HG03354 (cell line): ENCODE measurements around the gene UBR4.

Experiments used
- ATAC-seq: cut with Tn5 transposase; IDR thresholded peaks from one replicate; pipeline ENCODE4 v1.9.1; 2021; ENCODE audit warnings: mild to moderate bottlenecking; ENCODE audit not compliant: unreplicated experiment, poor library complexity, severe bottlenecking

The UBR4 gene

DNA sequence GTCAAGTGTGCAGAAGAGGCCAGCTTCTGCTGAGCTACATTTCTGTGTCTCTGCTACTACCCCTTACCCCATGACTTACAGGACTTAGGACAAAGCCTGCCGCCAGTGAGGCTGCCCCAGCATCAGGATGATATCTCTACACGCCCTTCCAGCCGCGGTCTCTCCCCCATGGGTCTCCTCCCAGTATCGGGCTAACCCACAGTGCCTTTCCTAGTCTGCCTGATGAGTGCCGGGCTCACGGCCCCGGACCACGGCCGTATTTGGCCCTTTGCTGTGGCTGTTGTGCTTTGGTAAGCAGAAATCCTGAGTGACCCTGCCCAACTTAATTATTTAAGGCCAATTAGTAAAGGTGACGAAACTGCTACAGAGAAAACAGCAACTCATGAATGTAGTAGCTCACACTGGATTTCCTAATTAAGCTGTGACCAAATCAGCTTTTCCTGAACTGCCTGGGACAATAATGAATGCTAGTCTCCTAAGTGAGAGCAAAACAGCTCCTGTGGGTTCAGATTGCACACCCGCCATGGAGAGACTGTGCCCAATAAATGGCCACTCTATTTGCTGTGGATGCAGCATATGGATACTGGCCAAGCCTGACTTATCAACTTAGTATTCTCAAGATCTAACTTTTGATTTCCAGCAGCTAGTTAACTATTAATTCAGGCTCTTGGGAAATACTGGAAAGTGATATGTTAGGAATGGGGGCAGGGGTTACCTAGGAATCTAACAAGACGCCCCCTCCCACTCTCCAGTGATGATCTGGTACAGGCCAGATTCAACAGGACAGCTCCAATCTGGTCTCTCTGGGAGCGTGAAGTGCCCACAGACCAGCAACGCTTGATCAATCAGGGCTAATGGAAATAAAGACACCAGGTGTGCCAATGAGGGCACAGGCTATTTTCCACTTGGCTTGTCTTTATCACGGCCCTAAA is 130.3 kb downstream of the UBR4 start:
- no peak for ATAC-seq

DNA sequence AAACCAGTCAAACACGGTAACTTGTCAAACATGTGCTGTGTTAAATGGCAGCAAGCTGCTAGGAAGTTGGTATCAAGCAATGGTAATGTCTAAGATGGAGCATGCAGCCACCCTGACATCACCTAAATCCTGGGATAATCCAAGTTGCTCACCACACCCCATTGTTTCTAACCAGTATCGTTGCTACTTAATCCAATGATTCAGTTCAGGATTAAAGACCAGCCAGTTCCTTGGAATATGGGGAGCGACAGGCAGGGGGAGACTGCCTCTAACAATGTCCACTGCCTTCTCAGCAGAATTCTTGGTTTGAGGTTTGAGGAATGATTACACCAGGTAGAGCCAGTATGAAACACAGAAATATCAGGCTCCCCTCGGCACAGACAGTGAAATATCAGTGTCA is 131.5 kb downstream of the UBR4 start:
- no peak for ATAC-seq

DNA sequence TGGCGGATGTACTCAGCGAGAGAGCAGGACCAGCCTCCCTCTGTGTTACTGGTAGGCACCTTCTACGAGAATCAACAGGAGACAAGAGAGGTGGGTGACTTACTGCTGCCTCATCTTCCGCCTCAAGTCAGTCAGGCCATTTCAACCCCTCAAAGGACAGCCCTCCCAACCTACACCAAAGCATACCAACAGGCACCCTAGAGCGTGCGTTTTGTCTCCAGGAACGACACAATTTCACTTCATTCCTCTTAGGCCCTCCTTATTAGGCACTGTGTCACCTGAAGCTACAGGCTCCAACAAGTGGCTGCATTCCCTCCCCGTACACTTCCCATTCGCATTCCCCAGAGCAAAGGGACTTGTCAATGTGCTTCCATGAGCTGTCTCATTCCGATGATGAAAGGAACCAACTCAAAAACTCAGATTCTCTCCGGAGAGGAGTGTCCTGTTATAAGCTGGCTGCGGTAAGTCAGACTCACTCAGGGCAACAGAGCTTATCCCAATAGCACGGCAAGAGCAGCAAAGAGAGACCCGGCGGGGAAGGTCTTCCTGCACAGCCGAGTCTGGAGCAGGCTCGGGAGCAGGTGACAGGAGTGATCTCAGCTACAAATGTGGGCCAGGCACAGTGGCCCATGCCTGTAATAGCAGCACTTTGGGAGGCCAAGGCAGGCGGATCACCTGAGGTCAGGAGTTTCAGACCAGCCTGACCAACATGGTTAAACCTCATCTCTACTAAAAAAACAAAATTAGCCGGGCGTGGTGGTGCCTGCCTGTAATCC is 133.0 kb downstream of the UBR4 start:
- no peak for ATAC-seq

DNA sequence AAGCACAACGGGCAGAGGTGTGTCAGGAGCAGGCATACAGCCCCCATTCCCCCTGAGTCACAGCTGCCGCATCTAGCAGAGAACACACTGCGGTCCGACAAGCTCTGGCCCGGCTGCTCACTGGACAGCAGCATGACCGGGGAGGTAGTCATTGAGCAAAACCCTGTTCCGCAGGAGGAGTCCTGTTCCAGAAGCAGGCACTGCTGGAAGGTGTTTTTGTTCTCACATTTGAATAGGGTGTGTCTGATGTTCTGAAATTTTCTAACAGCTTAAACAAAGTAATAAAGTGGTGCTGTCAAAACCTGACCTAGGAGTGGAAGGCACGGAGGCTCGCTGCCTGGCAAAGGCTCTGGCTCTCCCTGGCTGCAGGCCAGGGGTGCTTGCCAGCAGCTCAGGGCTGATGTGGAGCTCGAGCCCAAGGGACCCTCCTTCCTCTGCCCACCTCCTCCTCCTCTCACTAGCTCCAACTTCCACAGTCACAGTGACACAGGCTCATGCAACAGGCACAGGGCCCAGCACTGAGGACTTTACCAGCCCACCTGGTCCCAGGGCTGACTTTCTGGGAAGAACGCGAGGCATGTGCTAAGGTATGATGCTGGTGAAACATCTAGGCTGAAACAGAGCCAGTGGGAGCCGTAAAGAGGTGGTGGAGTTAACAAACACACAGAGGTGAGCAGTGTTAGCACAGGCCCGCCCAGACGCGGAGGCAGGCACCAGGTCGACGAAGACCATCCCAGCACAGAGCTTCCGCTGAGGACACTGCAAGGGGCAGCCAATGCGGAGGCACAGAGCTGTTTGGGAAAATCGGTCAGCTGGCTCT is 135.0 kb downstream of the UBR4 start:
- ATAC-seq = no peak

DNA sequence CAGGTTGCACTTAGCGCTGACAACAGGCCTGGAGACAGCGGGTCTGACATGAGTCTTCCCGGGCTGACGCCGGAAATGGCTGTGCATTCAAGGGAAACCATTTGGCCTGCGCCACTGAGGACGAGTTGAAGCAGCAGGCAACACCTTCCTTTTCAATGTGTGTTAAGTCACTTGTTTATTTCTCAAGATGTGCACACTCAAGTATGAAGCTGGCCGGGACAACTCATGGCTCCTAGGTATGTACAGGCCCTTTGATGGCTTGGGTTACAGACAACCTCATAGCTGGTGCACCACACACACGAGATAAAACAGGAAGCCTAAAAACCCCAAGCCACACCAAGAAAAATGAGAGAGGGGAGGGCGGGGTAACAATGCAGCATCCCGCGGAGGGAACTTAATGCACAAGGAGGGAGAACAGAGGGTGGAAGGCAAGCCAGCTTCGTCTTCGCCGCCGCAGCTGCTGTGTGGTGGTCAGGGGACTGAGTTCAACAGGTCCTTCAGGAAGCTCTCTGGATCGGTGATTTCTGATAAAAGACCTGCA is 135.6 kb downstream of the UBR4 start:
- no peak for ATAC-seq

DNA sequence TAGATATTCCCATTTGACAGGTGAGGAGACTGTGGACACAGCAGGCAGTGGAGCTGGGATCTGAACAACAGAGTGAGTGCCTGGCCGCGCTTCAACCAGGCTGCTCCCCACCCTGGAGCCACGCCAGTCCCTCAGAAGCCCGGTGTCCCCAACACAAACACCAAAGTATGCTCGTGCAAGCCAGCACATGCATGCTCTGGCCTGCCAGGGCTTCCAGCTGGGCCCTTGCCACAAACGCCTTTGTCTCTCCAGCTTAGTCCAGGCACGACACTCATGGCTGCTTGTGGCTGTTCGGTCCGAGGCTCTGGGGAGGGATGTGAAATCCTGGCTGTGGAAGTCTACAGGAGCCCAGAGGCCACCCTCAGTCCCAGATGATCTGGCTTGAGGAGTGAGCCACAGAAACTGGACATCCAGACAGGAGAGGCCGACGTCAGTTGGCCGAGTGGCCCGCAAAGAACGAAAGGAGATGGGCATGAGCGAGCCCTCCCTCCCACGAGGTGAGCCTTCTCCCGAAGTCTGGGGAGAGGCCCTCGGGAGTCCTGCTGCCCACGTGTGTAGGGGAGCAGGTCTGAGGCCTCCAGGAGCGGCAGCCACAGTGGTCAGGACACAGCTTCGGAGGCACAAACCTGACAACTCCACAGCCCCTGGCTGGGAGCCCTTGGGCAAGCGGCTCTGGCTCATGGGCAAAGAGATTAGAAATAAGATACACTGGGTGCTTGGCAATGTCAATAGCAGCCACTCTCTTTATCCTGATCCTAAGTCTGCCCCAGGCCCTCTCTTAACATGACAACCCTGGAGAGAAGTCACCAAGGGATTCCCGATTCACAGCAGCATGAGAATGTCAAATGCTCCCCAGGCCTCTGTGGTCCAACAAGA is 136.5 kb downstream of the UBR4 start:
- ATAC-seq = no peak

DNA sequence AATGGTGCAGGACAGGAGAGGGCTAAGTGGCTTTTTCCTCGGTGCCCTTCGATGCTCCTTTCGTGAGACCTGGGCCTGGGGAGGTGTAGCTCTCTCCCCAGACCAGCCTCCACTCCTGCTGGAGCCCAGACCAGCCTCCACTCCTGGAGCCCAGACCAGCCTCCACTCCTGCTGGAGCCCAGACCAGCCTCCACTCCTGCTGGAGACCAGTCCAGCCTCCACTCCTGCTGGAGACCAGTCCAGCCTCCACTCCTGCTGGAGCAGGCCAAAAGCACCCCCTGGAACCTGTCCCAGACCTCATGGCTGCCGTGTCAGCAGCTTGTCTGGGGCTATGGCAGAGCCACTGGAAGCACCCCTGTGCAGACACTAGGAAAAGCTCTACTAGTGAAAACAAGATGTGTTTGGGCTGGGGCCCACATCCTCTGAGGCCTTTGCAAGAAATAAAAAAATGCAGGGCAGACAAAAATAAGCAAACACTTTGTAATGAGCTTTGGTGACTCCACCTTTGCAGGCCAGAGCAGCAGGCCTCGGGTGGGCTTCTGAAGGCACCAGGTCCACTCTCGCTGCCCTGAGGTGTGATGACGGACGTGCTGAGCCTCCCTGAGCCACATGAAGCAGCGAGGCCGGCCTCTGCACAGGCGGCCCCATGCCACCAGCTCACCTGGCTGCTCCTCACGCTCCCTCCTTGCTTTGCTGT is 137.6 kb downstream of the UBR4 start:
- no peak for ATAC-seq

DNA sequence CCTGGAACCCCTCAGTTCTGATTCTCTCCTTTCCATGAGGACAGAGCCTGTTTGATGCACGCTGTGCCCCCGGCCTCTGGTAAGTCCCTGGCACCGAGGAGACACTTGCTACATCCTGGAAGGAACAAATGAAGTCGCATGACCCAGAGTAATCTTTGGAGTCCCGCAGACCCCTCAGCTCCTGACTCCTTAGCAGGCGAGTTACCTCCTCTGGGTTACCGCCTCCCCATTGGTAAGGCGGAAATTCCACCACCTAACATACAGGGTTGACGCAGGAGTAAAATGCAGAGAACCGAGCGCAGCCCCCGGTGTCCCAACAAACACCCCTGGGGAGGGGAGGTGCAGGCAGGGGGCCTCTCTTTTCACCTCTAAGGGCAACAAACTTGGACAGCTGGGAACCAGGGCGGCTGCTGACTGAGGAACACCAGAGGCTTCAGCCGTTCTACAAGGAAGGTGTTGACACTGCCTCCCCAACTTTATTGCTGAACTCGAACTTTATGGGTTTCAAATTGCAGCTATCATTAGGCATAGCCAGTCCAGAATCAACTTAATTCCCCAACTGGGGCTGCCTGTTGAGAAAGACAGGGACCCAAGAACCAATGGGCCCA is 138.3 kb downstream of the UBR4 start:
- no peak for ATAC-seq

DNA sequence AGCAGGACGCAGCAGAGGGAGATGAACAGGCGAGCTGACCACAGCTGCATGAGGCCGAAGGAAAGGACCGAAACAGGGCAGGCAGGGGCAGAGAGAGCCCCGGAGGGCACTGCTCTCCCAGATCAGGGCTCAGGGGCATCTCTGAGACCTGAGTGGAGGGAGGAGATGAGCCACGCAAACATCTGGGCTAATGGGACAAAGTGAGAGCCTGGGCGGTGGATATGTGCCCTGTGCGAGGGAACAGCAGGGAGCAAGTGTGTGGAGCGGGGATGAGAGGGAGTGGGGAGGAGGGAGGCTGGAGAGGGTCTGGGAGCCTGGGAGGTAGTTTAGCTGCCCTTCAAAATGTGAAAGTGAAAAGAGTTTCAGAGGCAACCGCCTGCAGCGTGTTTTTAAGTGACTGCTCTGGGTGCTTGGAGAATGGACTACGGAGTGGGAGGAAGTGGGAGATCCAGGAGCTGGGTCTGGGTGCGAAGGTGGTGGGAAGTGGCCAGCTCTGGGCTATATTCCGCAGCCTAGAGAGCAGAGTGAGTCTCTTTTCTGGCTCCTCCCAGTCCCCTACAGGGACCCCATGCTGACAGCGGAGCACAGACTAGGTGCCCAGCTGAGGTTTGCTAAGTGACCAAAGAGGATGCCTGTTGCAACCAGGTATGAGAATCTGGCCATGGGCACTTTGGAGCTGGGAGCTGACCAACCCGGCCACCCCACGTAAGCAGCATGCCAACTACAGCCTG is 139.0 kb downstream of the UBR4 start:
- no peak for ATAC-seq

DNA sequence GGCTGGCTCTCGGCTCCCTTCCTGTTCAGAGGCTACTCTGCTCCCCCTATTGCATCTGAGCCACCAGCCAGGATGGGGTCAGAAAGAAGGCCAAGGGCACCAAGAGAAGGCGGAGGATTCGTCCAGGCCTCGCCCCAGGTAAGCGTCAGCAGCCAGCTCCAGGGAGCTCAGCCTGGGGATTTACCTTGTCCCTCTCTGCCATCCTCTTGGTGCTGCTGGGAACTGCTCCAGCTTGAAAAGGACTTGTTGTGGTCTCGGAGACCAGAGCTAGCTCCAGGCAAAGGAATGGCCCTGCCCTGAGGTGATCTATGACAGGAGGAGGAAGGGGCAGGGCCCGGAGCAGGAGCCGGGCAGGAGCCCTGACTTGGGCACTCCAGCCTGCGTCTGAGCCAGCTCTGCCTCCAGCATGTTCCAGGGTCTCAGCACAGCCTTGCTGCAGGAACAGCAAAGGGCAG is 139.8 kb downstream of the UBR4 start:
- ATAC-seq = no peak

DNA sequence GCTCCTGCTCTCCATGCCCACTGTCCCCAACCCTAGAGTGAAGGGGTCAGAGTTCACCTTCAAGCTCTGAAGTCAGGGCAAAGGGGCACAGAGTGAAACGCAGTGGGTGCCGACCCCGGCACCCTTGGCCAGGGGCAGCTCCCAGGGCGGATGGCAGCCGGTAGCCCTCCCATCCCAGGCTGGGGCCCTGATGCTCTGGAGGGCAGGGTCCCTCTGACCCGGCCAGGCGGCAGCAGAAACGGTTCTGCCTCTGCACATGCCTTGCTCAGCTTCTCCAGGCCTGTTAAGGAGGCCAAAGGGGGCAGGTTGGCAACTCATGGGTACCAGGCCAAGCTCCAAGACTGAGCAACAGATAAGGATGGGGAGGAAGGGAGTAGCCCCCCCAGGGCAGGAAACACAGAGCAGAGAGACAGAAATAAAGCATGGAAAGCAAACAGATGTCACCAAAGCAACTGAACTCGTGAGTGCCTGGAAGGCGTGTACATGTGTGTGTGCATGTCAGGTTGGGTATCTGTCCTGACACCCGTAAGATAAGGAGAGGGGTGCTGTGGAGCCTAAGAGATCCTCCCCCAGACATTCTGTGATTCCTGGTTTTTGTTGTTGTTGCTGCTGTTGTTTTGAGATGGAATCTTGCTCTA is 141.3 kb downstream of the UBR4 start:
- ATAC-seq = no peak

DNA sequence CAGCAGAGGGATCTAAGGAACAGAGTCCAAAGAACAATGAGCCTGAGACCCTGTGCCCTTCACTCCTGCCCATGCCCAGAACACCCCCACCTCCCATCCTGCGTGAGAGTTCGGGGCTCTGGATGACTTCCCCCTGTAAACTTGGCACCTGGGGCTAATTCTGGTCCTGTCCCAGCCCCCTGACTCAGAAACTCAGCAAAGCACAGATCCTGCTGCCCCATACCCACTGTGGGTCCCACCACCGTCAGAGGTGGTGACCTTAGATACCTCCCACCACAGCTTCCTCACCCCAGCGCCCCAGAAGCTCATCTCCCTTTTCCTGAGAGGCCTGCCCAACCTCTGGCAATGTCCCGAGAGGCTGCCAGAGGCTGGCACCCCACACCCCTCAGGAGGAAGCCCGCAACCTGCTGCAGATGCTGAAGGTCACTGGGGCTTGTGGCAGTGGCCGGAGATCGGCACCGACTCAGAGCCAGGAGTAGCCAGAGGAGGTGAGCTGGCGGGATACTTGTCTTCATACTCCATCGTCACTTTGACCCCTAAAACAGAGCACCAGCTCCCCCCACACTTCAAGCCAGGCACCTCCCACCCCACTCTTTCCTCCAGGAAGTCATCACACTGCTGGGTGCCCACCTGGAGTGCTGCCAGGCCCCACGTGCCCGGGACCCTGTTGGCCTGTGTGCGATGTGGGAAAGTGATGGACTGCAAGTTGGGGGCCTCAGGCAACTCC is 142.0 kb downstream of the UBR4 start:
- no peak for ATAC-seq

DNA sequence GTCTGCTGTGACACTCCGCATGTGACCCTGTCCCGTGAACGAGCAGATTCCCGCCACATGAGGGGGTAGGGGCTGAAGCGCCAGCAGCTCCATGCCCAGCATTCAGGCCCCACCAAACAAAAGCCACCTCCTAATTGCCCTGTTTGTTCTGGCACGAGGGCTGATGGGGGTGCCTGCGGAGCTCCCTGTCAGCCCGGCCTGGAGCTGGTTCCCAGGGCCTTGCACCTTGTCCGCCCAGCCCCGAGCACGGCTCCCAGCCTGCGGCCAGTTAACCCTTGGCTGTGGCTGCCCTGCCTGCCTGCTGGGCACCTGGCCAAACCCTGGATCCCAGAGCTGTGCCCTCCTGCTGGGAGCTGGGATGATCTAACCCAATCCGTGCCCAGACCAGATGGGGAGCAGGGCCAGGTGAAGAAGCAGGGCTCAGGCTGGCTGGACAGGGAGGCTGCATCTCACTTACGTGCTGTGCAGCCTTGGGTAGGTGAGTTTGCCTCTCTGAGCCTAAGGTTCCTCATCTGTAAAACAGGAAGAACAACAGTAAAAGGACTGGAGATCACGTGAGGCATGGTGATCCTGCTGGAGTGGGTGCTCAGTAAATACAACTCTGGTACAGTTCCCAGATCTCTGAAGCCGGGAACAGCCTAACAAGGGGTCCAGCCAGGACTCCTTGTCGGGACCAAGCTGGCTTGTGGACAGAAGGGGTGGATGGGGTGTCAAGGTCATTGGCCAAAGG is 142.7 kb downstream of the UBR4 start:
- ATAC-seq = no peak

DNA sequence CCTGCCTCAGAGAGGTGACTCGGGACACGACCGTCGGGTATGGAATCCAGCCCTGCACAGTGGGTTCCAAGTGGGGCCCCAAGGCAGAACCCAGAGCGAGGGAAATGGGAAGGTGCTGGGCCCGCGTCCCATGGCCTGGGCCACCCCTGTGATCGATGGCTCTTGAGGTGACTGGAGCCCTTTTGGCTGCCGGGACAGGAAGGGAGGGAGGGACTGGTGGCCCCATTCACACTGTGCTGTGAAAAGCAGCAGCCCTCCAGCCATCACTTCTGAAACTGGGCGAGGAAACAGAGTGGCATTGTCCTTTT is 143.2 kb downstream of the UBR4 start:
- no peak for ATAC-seq

DNA sequence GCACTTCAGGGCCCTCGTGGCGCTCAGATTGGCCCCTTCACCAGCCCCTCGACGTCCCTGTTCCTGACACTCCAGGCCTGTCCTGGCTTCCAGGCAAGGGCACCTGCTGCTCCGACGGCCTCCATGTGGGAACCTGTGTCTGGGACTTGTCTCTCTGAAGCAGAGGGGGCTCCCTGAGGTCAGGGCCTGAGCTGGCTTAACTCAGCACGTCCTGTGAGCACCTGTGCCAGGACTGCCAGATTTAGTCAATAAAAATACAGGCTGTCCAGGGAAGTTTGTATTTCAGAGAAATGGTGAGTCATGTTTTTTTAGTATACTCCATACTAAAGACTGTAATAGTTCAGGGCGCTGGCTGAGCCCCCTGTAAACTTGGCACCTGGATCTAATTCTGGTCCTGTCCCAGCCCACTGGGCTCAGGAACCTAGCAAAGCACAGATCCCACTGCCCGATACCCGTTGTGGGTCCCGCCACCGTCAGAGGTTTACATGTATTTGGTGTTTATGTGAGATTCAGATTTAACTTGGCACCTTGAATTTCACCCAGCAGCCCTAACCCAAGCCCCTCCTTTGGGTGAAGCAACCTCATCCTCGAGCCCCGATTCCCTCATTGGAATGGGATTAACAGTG is 143.7 kb downstream of the UBR4 start:
- no peak for ATAC-seq
